Activated naive CD4-positive, alpha-beta T cell treated with anti-CD3 and anti-CD28 coated beads for 36 hours (primary cell): ENCODE measurements around the gene BIK. TPM values are rescaled to one million over a fixed set of nuclear protein-coding genes. Genes with fewer than 3 reads are reported as not detected.

ENCODE experiments used
- CTCF ChIA-PET: fragments of 350-600 bp; sonication (Branson Sonifier 250); formaldehyde crosslinking; loops from one replicate; lab custom pipeline; 2021; ENCODE audit warnings: antibody characterized with exemption; lab: Charles Lee
- DNase-seq: peaks from one replicate; pipeline ENCODE4 v3.0.0-alpha.2; 2020
- H3K27ac Mint-ChIP-seq: one replicate; pipeline ENCODE4 v1.8.0; 2021; ENCODE audit warnings: mild to moderate bottlenecking, mixed read lengths
- H3K27me3 Mint-ChIP-seq: one replicate; pipeline ENCODE4 v1.8.0; 2021; ENCODE audit warnings: low read depth, mixed read lengths
- H3K36me3 Mint-ChIP-seq: one replicate; pipeline ENCODE4 v1.8.0; 2021; ENCODE audit warnings: low read depth, mixed read lengths
- H3K4me1 Mint-ChIP-seq: one replicate; pipeline ENCODE4 v1.8.0; 2021; ENCODE audit warnings: low read depth, mixed read lengths
- H3K4me3 Mint-ChIP-seq: one replicate; pipeline ENCODE4 v1.8.0; 2021; ENCODE audit warnings: mild to moderate bottlenecking, moderate library complexity, mixed read lengths
- H3K9me3 Mint-ChIP-seq: one replicate; pipeline ENCODE4 v1.8.0; 2021; ENCODE audit warnings: mixed read lengths
- intact Hi-C: fragments of 100-400 bp; cut with micrococcal nuclease; formaldehyde crosslinking; loops from one replicate; pipeline ENCODE4 v1.15.1; 2023
- total RNA-seq, 2 experiments: library from RNA; stranded (reverse); gene quantifications; one replicate each; pipeline ENCODE4 v1.2.3, GENCODE V29; 2021

Gene BIK
- total RNA-seq = 1 to 10 TPM; 2.0 to 2.5 TPM

- CTCF ChIA-PET = no interaction called here
- Mint-ChIP-seq H3K9me3 (no peaks in the 10 kb centered on the region), H3K27ac (no peak within 1 kb of the TSS), H3K27me3 (peaks cover 3% of the 10 kb centered on the region), H3K36me3 (no peaks in the 10 kb centered on the region), H3K4me3 (peak within 1 kb of the TSS; percentile 69), H3K4me1 (peaks cover 5% of the 10 kb centered on the region)
- peak; percentile 49 for DNase-seq
- intact Hi-C loops = loop anchor here (2.0 kb wide), 2 partner anchors 42 to 76 kb away; partner anchors contain the start of gene TTLL12
Observed at GRCh38 chr22:43110444-43110926, at the start of gene BIK. BIK (plus strand) TSS chr22:43110750; CDS start chr22:43124023, 13,273 bp downstream.

GRCh38 chr22:43066134-43066533, 44.4 kb upstream of the BIK start:
- no peak for DNase-seq
- Mint-ChIP-seq H3K36me3 (peaks cover 13% of the 10 kb centered on the region), H3K27me3 (no peaks in the 10 kb centered on the region), H3K27ac (no peak overlapping the region), H3K4me3 (no peak overlapping the region), H3K4me1 (no peaks in the 10 kb centered on the region), H3K9me3 (no peaks in the 10 kb centered on the region)
- CTCF ChIA-PET = no interaction called here
- intact Hi-C loops = no loop called here

- no peaks in the 10 kb centered on the region for H3K27me3 Mint-ChIP-seq
- H3K9me3 Mint-ChIP-seq = no peaks in the 10 kb centered on the region
- H3K27ac Mint-ChIP-seq = no peak overlapping the region
- H3K36me3 Mint-ChIP-seq = peaks cover 9% of the 10 kb centered on the region
- DNase-seq = no peak
- intact Hi-C loops = no loop called here
- no peaks in the 10 kb centered on the region for H3K4me1 Mint-ChIP-seq
- no peak overlapping the region for H3K4me3 Mint-ChIP-seq
- CTCF ChIA-PET = interaction anchor here (0.7 kb wide), 1 partner anchor 11 kb away, joined by 4 read pairs; no protein-coding TSS in a partner anchor
Observed at GRCh38 chr22:43066844-43067385, 43.6 kb upstream of the BIK start.

- CTCF ChIA-PET = interaction anchor here (0.5 to 0.6 kb wide), 2 partner anchors 11 to 414 kb away, joined by 3 to 4 read pairs; no protein-coding TSS in a partner anchor
- DNase-seq = no peak
- intact Hi-C loops = no loop called here
- no peaks in the 10 kb centered on the region for H3K9me3 Mint-ChIP-seq
- H3K4me3 Mint-ChIP-seq = no peak overlapping the region
- no peak overlapping the region for H3K27ac Mint-ChIP-seq
- H3K4me1 Mint-ChIP-seq = no peaks in the 10 kb centered on the region
- no peaks in the 10 kb centered on the region for H3K27me3 Mint-ChIP-seq
- no peaks in the 10 kb centered on the region for H3K36me3 Mint-ChIP-seq
Observed at GRCh38 chr22:43077121-43077877, 33.3 kb upstream of the BIK start.

- Mint-ChIP-seq H3K36me3 (no peaks in the 10 kb centered on the region), H3K4me1 (no peaks in the 10 kb centered on the region), H3K9me3 (no peaks in the 10 kb centered on the region), H3K4me3 (no peak overlapping the region), H3K27me3 (no peaks in the 10 kb centered on the region), H3K27ac (no peak overlapping the region)
- no peak for DNase-seq
- intact Hi-C loops = no loop called here
- CTCF ChIA-PET = no interaction called here
Observed at GRCh38 chr22:43078522-43078921, 32.0 kb upstream of the BIK start.

- no peaks in the 10 kb centered on the region for H3K4me1 Mint-ChIP-seq
- no peak overlapping the region for H3K4me3 Mint-ChIP-seq
- no peaks in the 10 kb centered on the region for H3K27me3 Mint-ChIP-seq
- intact Hi-C loops = loop anchor here (10.0 kb wide), 1 partner anchor 185 kb away; no protein-coding TSS in a partner anchor
- H3K27ac Mint-ChIP-seq = no peak overlapping the region
- H3K36me3 Mint-ChIP-seq = no peaks in the 10 kb centered on the region
- DNase-seq = no peak
- CTCF ChIA-PET = no interaction called here
- no peaks in the 10 kb centered on the region for H3K9me3 Mint-ChIP-seq
Observed at GRCh38 chr22:43079742-43080141, 30.8 kb upstream of the BIK start.

GRCh38 chr22:43080616-43081015, 29.9 kb upstream of the BIK start:
- intact Hi-C loops = loop anchor here (10.0 kb wide), 1 partner anchor 186 kb away; no protein-coding TSS in a partner anchor
- no peaks in the 10 kb centered on the region for H3K4me1 Mint-ChIP-seq
- H3K27me3 Mint-ChIP-seq = no peaks in the 10 kb centered on the region
- H3K27ac Mint-ChIP-seq = no peak overlapping the region
- CTCF ChIA-PET = no interaction called here
- DNase-seq = no peak
- H3K4me3 Mint-ChIP-seq = no peak overlapping the region
- H3K36me3 Mint-ChIP-seq = no peaks in the 10 kb centered on the region
- no peaks in the 10 kb centered on the region for H3K9me3 Mint-ChIP-seq

- Mint-ChIP-seq H3K4me1 (peaks cover 7% of the 10 kb centered on the region), H3K36me3 (no peaks in the 10 kb centered on the region)
- CTCF ChIA-PET = interaction anchor here (0.5 to 1.2 kb wide), 2 partner anchors 17 to 30 kb away, joined by 3 read pairs; no protein-coding TSS in a partner anchor
Observed at GRCh38 chr22:43081968-43082367, 28.6 kb upstream of the BIK start.

GRCh38 chr22:43085658-43086606, 24.6 kb upstream of the BIK start:
- DNase-seq = no peak
- H3K27ac Mint-ChIP-seq = no peak overlapping the region
- no peaks in the 10 kb centered on the region for H3K27me3 Mint-ChIP-seq

More at GRCh38 chr22:43081968-43082367, 28.6 kb upstream of the BIK start:
- no peaks in the 10 kb centered on the region for H3K9me3 Mint-ChIP-seq
- no peaks in the 10 kb centered on the region for H3K27me3 Mint-ChIP-seq
- no peak overlapping the region for H3K27ac Mint-ChIP-seq
- intact Hi-C loops = loop anchor here (10.0 kb wide), 1 partner anchor 187 kb away; no protein-coding TSS in a partner anchor
- no peak overlapping the region for H3K4me3 Mint-ChIP-seq
- no peak for DNase-seq

GRCh38 chr22:43088627-43088983, 21.9 kb upstream of the BIK start:
- H3K4me1 Mint-ChIP-seq = peaks cover 14% of the 10 kb centered on the region
- intact Hi-C loops = loop anchor here (2.0 to 10.0 kb wide), 2 partner anchors 74 to 194 kb away; partner anchors contain the start of gene PACSIN2
- H3K27ac Mint-ChIP-seq = peak overlapping the region; percentile 86
- peak overlapping the region; percentile 88 for H3K4me3 Mint-ChIP-seq
- peak; percentile 29 for DNase-seq
- H3K36me3 Mint-ChIP-seq = no peaks in the 10 kb centered on the region
- no peaks in the 10 kb centered on the region for H3K9me3 Mint-ChIP-seq
- H3K27me3 Mint-ChIP-seq = no peaks in the 10 kb centered on the region
- CTCF ChIA-PET = no interaction called here

More at GRCh38 chr22:43085658-43086606, 24.6 kb upstream of the BIK start:
- CTCF ChIA-PET = interaction anchor here (1.5 kb wide), 1 partner anchor 26 kb away, joined by 4 read pairs; no protein-coding TSS in a partner anchor
- no peak overlapping the region for H3K4me3 Mint-ChIP-seq
- peaks cover 14% of the 10 kb centered on the region for H3K4me1 Mint-ChIP-seq
- intact Hi-C loops = loop anchor here (10.0 kb wide), 1 partner anchor 191 kb away; no protein-coding TSS in a partner anchor
- no peaks in the 10 kb centered on the region for H3K36me3 Mint-ChIP-seq
- no peaks in the 10 kb centered on the region for H3K9me3 Mint-ChIP-seq

- Mint-ChIP-seq H3K27ac (peak within 1 kb of the TSS; percentile 86), H3K36me3 (no peaks in the 10 kb centered on the region), H3K27me3 (no peaks in the 10 kb centered on the region), H3K9me3 (no peaks in the 10 kb centered on the region), H3K4me1 (peaks cover 14% of the 10 kb centered on the region), H3K4me3 (peak within 1 kb of the TSS; percentile 88)
- DNase-seq = peak; percentile 93
- CTCF ChIA-PET = no interaction called here
- intact Hi-C loops = loop anchor here (1.0 to 10.0 kb wide), 4 partner anchors 74 to 475 kb away; partner anchors contain the start of genes PACSIN2, POLDIP3 and TTLL12
Observed at GRCh38 chr22:43088984-43089717, 21.4 kb upstream of the BIK start, which contains the start of gene TTLL1. TTLL1 (minus strand) TSS chr22:43089391; CDS start chr22:43075586, 13,805 bp downstream.
